Suprapubic skin (tissue), 3 donors: Measurements from ENCODE around the gene MCM5.

ENCODE experiments used
- CTCF ChIP-seq, 2 donors: fragments of 200-600 bp in 1 of 2; fragments of 450-650 bp in 1 of 2; sonication (generic) in 1 of 2; IDR thresholded peaks; one replicate each; pipeline ENCODE4 v1.5.1; 2016 to 2019; ENCODE audit warnings: antibody characterized with exemption in 2 of 2, mild to moderate bottlenecking in 1 of 2, moderate library complexity in 1 of 2
- POLR2A ChIP-seq, 2 donors: fragments of 450-650 bp; IDR thresholded peaks; one replicate each; pipeline ENCODE4 v1.6.1; 2017; ENCODE audit warnings: antibody characterized with exemption in 2 of 2, mild to moderate bottlenecking in 2 of 2, moderate library complexity in 2 of 2

DNA sequence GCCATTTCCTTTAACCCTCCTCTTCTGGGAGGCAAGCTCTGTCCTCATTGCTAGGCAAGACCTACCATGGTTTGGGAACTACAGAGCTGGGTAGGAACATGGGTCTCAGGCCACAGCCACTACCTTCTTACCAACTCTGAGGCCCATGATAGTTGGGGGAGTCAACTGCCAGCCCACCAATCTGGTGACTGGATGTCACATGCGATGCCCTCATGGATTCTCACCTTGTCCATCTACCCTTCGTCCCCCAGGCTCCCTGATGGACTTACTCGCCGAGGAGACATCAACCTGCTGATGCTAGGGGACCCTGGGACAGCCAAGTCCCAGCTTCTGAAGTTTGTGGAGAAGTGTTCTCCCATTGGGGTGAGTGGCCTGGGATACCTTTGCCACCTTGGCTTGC lies 13.7 kb downstream of the MCM5 start:
- TF ChIP-seq CTCF (IDR thresholded peaks at IDR 0.05), result no peak
- TF ChIP-seq POLR2A (IDR thresholded peaks at IDR 0.05), result no peak
